IMR-90 (cell line): ENCODE data around the gene USP10. TPM values are rescaled to one million over a fixed set of nuclear protein-coding genes. Genes with fewer than 3 reads are reported as not detected.

Experiments used
- ATAC-seq: fragments of 200-7000 bp; cut with Tn5 transposase; 2 replicates; pipeline ENCODE4 v1.9.1; 2020; ENCODE audit warnings: low read depth, mild to moderate bottlenecking, moderate library complexity
- BruUV-seq: library from RNA; stranded (reverse); fragments of 400-500 nt; replicated peaks from 2 replicates; lab custom pipeline; 2021; lab: Mats Ljungman, UMichigan
- CTCF ChIA-PET: fragments of 300-600 bp; formaldehyde crosslinking; extraction: SDS; loops from one replicate; lab custom pipeline; 2021; ENCODE audit warnings: antibody characterized with exemption; lab: Yijun Ruan, JAX
- POLR2A ChIA-PET: fragments of 300-600 bp; sonication (Branson Sonifier 250); formaldehyde crosslinking; loops from one replicate; lab custom pipeline; 2022; ENCODE audit warnings: antibody characterized with exemption; ENCODE audit not compliant: unreplicated experiment; lab: Charles Lee
- DNase-seq: peaks from one replicate; pipeline ENCODE4 v3.0.0; 2013
- H2AFZ ChIP-seq: replicated peaks from 2 replicates; pipeline ENCODE3; 2013; ENCODE audit warnings: low read length, mild to moderate bottlenecking; ENCODE audit not compliant: poor library complexity
- H2AK5ac ChIP-seq: 2 replicates; pipeline ENCODE4 v1.6.1; 2013; ENCODE audit warnings: low read depth, low read length, inconsistent platforms
- H2AK9ac ChIP-seq: replicated peaks from 2 replicates; pipeline ENCODE3; 2013; ENCODE audit warnings: mild to moderate bottlenecking, low read depth, low read length, moderate library complexity; ENCODE audit not compliant: poor library complexity
- H2BK120ac ChIP-seq: 2 replicates; pipeline ENCODE4 v1.6.1; 2013; ENCODE audit warnings: low read depth, low read length, inconsistent platforms
- H2BK15ac ChIP-seq: 3 replicates; pipeline ENCODE4 v1.6.1; 2013; ENCODE audit warnings: low read depth, low read length, inconsistent platforms
- H2BK20ac ChIP-seq: 2 replicates; pipeline ENCODE4 v1.6.1; 2013; ENCODE audit warnings: low read depth, mild to moderate bottlenecking, inconsistent platforms, low read length, moderate library complexity
- H2BK5ac ChIP-seq: 2 replicates; pipeline ENCODE4 v1.6.1; 2013; ENCODE audit warnings: mild to moderate bottlenecking, low read depth, low read length, inconsistent platforms; ENCODE audit not compliant: poor library complexity, severe bottlenecking
- H3K14ac ChIP-seq: replicated peaks from 2 replicates; pipeline ENCODE4 v1.6.1; 2013; ENCODE audit warnings: low read depth, low read length, inconsistent platforms
- H3K18ac ChIP-seq: 2 replicates; pipeline ENCODE4 v1.6.1; 2013; ENCODE audit warnings: low read depth, low read length, control low read depth
- H3K23ac ChIP-seq: 2 replicates; pipeline ENCODE4 v1.6.1; 2013; ENCODE audit warnings: low read depth, low read length, inconsistent platforms
- H3K27ac ChIP-seq: 2 replicates; pipeline ENCODE4 v1.5.1; 2013; ENCODE audit warnings: mild to moderate bottlenecking, control low read depth, low read length; ENCODE audit not compliant: insufficient read depth
- H3K27me3 ChIP-seq: 2 replicates; pipeline ENCODE4 v1.6.1; 2013; ENCODE audit warnings: low read length; ENCODE audit not compliant: control insufficient read depth, insufficient read depth
- H3K36me3 ChIP-seq: 2 replicates; pipeline ENCODE4 v1.6.1; 2013; ENCODE audit warnings: low read length, mixed read lengths; ENCODE audit not compliant: control insufficient read depth, insufficient read depth
- H3K4ac ChIP-seq: 2 replicates; pipeline ENCODE4 v1.6.1; 2013; ENCODE audit warnings: low read depth, low read length, inconsistent platforms
- H3K4me1 ChIP-seq: 2 replicates; pipeline ENCODE4 v1.6.1; 2013; ENCODE audit warnings: low read length, mixed read lengths; ENCODE audit not compliant: control insufficient read depth, insufficient read depth
- H3K4me2 ChIP-seq: 2 replicates; pipeline ENCODE4 v1.6.1; 2013; ENCODE audit warnings: low read depth, mild to moderate bottlenecking, control low read depth, low read length, moderate library complexity
- H3K4me3 ChIP-seq: 2 replicates; pipeline ENCODE4 v1.5.1; 2013; ENCODE audit warnings: low read depth, mild to moderate bottlenecking, control low read depth, low read length, moderate library complexity; ENCODE audit not compliant: insufficient read depth
- H3K56ac ChIP-seq: 2 replicates; pipeline ENCODE4 v1.6.1; 2013; ENCODE audit warnings: low read length, inconsistent platforms; ENCODE audit not compliant: insufficient read depth; ENCODE audit errors: extremely low read depth
- H3K79me1 ChIP-seq, 2 experiments: 2 replicates each; pipeline ENCODE4 v1.6.1; 2013; ENCODE audit warnings: low read length in 2 of 2, inconsistent platforms in 1 of 2, low read depth in 1 of 2
- H3K9ac ChIP-seq: 2 replicates; pipeline ENCODE4 v1.6.1; 2013; ENCODE audit warnings: low read depth, low read length, control low read depth
- H3K9me1 ChIP-seq: 2 replicates; pipeline ENCODE4 v1.6.1; 2013; ENCODE audit warnings: low read length, inconsistent platforms; ENCODE audit not compliant: insufficient read depth
- H3K9me3 ChIP-seq: 2 replicates; pipeline ENCODE4 v1.6.1; 2013; ENCODE audit warnings: low read length; ENCODE audit not compliant: control insufficient read depth, insufficient read depth
- H4K20me1 ChIP-seq: 2 replicates; pipeline ENCODE4 v1.6.1; 2013; ENCODE audit warnings: low read length, inconsistent platforms; ENCODE audit not compliant: insufficient read depth
- H4K5ac ChIP-seq: 2 replicates; pipeline ENCODE4 v1.6.1; 2013; ENCODE audit warnings: mild to moderate bottlenecking, low read depth, low read length, control low read depth
- H4K8ac ChIP-seq, 2 experiments: 2 replicates each; pipeline ENCODE4 v1.6.1; 2013; ENCODE audit warnings: low read depth in 2 of 2, low read length in 2 of 2, control low read depth in 1 of 2, inconsistent platforms in 1 of 2
- H4K91ac ChIP-seq: 2 replicates; pipeline ENCODE4 v1.6.1; 2013; ENCODE audit warnings: low read depth, low read length, inconsistent platforms; ENCODE audit not compliant: insufficient read depth
- CEBPB ChIP-seq: IDR thresholded peaks from 2 replicates; pipeline ENCODE4 v1.6.1; 2012; ENCODE audit warnings: low read depth, low read length, improper control_type of control experiment
- MAFK ChIP-seq: IDR thresholded peaks from 2 replicates; pipeline ENCODE4 v1.6.1; 2012; ENCODE audit warnings: low read depth, low read length, improper control_type of control experiment
- NFE2L2 ChIP-seq: fragments of 150-350 bp; IDR thresholded peaks from 2 replicates; pipeline ENCODE4 v1.6.1; 2016; ENCODE audit warnings: low read depth, mild to moderate bottlenecking, low read length
- RAD21 ChIP-seq: IDR thresholded peaks from 2 replicates; pipeline ENCODE4 v1.6.1; 2012; ENCODE audit warnings: low read length, improper control_type of control experiment
- RCOR1 ChIP-seq: IDR thresholded peaks from 2 replicates; pipeline ENCODE4 v1.6.1; 2012; ENCODE audit warnings: mild to moderate bottlenecking, low read length, improper control_type of control experiment; ENCODE audit not compliant: insufficient replicate concordance
- RFX5 ChIP-seq: IDR thresholded peaks from 2 replicates; pipeline ENCODE4 v1.8.0; 2012; ENCODE audit warnings: low read depth, mild to moderate bottlenecking, low read length, moderate library complexity
- WGBS, 2 experiments: methylation state at CpG; one replicate each; pipeline versions ENCODE4 v1.1.5 to v1.1.7; 2013; ENCODE audit warnings: missing lambda C conversion rate in 2 of 2; ENCODE audit not compliant: insufficient read length in 1 of 2; ENCODE audit errors: extremely low coverage in 2 of 2; 5-methylcytosine and 5-hydroxymethylcytosine counted together
- dilution Hi-C: fragments of 300-500 bp; cut with HindIII; formaldehyde crosslinking; loops from one replicate; pipeline ENCODE4 v1.14.3; 2018; ENCODE audit warnings: low sequenced_read_pairs; ENCODE audit not compliant: unreplicated experiment
- in situ Hi-C: fragments of 300-500 bp; cut with MboI; formaldehyde crosslinking; loops from 3 replicates; pipeline ENCODE4 v1.14.3; 2019; ENCODE audit warnings: low sequenced_read_pairs, inconsistent platforms, mixed read lengths
- intact Hi-C: fragments of 100-400 bp; cut with micrococcal nuclease; formaldehyde crosslinking; loops from 2 replicates; pipeline ENCODE4 v1.10.0; 2022
- polyA plus RNA-seq, 3 experiments: library from polyadenylated mRNA; depleted of rRNA; stranded (reverse); fragments of >200 nt; gene quantifications; 2 replicates each; pipeline ENCODE4 v1.2.3, GENCODE V29; 2012; ENCODE audit warnings: low replicate concordance in 1 of 3
- total RNA-seq: library from RNA; depleted of rRNA; stranded (reverse); fragments of >200 nt; gene quantifications from 2 replicates; pipeline ENCODE4 v1.2.3, GENCODE V29; 2012

The USP10 gene
- total and polyA plus RNA-seq, 2 of the 4 experiments (the other 2 are of a cell fraction), result 54.3 to 79.0 TPM

GRCh38 chr16:84712801-84713775 is 13.3 kb downstream of the USP10 start:
- dilution Hi-C loops (no loop called here), in situ Hi-C loops (loop anchor here (25.0 kb wide), 1 partner anchor 426 kb away; the partner anchor contains the start of gene WFDC1), intact Hi-C loops (no loop called here)
- H2AK5ac ChIP-seq, result no peak overlapping the region
- BruUV-seq, result no TSS peak
- H3K4ac ChIP-seq, result no peak overlapping the region
- H3K36me3 ChIP-seq, result peaks cover 5% of the 10 kb centered on the region; the same call in 1 of the 2 replicates
- H2BK15ac ChIP-seq, result no peak overlapping the region
- peaks cover 9% of the 10 kb centered on the region for H3K4me1 ChIP-seq
- no peak overlapping the region for H3K14ac ChIP-seq
- H3K18ac ChIP-seq, result no peak overlapping the region
- no peak overlapping the region for H2AFZ ChIP-seq
- ChIA-PET CTCF (no interaction called here), POLR2A (no interaction called here)
- H3K27ac ChIP-seq, result no peak overlapping the region
- peaks cover 53% of the 10 kb centered on the region for H3K9me1 ChIP-seq
- no peak overlapping the region for H2BK5ac ChIP-seq
- no peak overlapping the region for H2BK120ac ChIP-seq
- H4K8ac ChIP-seq, result no peak overlapping the region
- H3K23ac ChIP-seq, result no peak overlapping the region
- no peak overlapping the region for H3K4me3 ChIP-seq
- H4K20me1 ChIP-seq, result peaks cover 98% of the 10 kb centered on the region
- H3K27me3 ChIP-seq, result no peaks in the 10 kb centered on the region
- peaks cover 16 to 90% of the 10 kb centered on the region in 2 experiments for H3K79me1 ChIP-seq
- H4K5ac ChIP-seq, result no peak overlapping the region
- H2BK20ac ChIP-seq, result no peak overlapping the region
- ATAC-seq, result no peak
- no peak overlapping the region for H2AK9ac ChIP-seq
- no peak for DNase-seq
- no peaks in the 10 kb centered on the region for H3K9me3 ChIP-seq
- TF ChIP-seq CEBPB, result no peak
- TF ChIP-seq MAFK, result no peak
- TF ChIP-seq RFX5, result no peak
- TF ChIP-seq NFE2L2, result no peak
- no peak for TF ChIP-seq RAD21
- no peak for TF ChIP-seq RCOR1
- no peak overlapping the region for H3K4me2 ChIP-seq
- no peak overlapping the region for H3K9ac ChIP-seq
- H3K56ac ChIP-seq, result no peak overlapping the region
- WGBS, 2 experiments, result 97% methylated on average over 5 of the region's 13 CpGs; no CpG with 5 or more reads in 1 of the 2 experiments
- H4K91ac ChIP-seq, result no peak overlapping the region
